Measurements from ENCODE around the gene GRIA4.

Gene GRIA4

GRCh38 chr11:105701098-105701497 lies 91.2 kb downstream of the GRIA4 start (continued):
- TF ChIP-seq REST (tag by site-specific recombination; IDR thresholded peaks at IDR 0.05) (no peak), ZBTB17 (tag by site-specific recombination; IDR thresholded peaks at IDR 0.05) (no peak), ZNF707 (tag by site-specific recombination; IDR thresholded peaks at IDR 0.05) (no peak), ZNF501 (tag by site-specific recombination; IDR thresholded peaks at IDR 0.05) (no peak)

GRCh38 chr11:105705786-105706530 lies 96.1 kb downstream of the GRIA4 start:
- no peak overlapping the region for H3K27ac ChIP-seq (ENCODE audit: extremely low read depth, low read depth, low read length)
- no peaks in the 10 kb centered on the region for H3K36me3 ChIP-seq (ENCODE audit: control insufficient read depth in 2 of 2, insufficient read depth in 1 of 2, low read length in 2 of 2)
- no peaks in the 10 kb centered on the region for H3K4me1 ChIP-seq (ENCODE audit: control insufficient read depth, insufficient read depth, low read length)
- CTCF ChIA-PET, result no interaction called here
- POLR2A ChIA-PET, result no interaction called here
- no peaks in the 10 kb centered on the region for H3K9me3 ChIP-seq (ENCODE audit: control insufficient read depth, insufficient read depth, low read depth, low read length)
- TF ChIP-seq ZBTB48 (tag by site-specific recombination; IDR thresholded peaks at IDR 0.05), result no peak
- TF ChIP-seq ZNF629 (tag by site-specific recombination; IDR thresholded peaks at IDR 0.05), result no peak
- no peak for TF ChIP-seq ZNF837 (tag by site-specific recombination; IDR thresholded peaks at IDR 0.05)
- no peak overlapping the region for H3K4me3 ChIP-seq (ENCODE audit: low read depth, low read length)

- POLR2A ChIA-PET, result no interaction called here
- no peak for TF ChIP-seq ZNF488 (tag by site-specific recombination; IDR thresholded peaks at IDR 0.05)
These were observed 103.2 kb downstream of the GRIA4 start for GRCh38 chr11:105713106-105713505.

GRCh38 chr11:105713696-105714095 lies 103.8 kb downstream of the GRIA4 start:
- POLR2A ChIA-PET, result no interaction called here
- H3K4me1 ChIP-seq (ENCODE audit: control insufficient read depth, insufficient read depth, low read length), result no peaks in the 10 kb centered on the region
- no peak overlapping the region for H3K4me3 ChIP-seq (ENCODE audit: low read depth, low read length)
- H3K9me3 ChIP-seq (ENCODE audit: control insufficient read depth, insufficient read depth, low read depth, low read length), result no peaks in the 10 kb centered on the region
- H3K27ac ChIP-seq (ENCODE audit: extremely low read depth, low read depth, low read length), result no peak overlapping the region
- no peaks in the 10 kb centered on the region for H3K36me3 ChIP-seq (ENCODE audit: control insufficient read depth in 2 of 2, insufficient read depth in 1 of 2, low read length in 2 of 2)
- CTCF ChIA-PET, result no interaction called here
- TF ChIP-seq ZNF621 (tag by site-specific recombination; IDR thresholded peaks at IDR 0.05) (no peak), FEZF1 (tag by site-specific recombination; IDR thresholded peaks at IDR 0.05) (no peak), ZNF26 (tag by site-specific recombination; IDR thresholded peaks at IDR 0.05) (no peak), SCRT2 (tag by site-specific recombination; IDR thresholded peaks at IDR 0.05) (no peak), ZBTB11 (tag by site-specific recombination; conservative IDR thresholded peaks at IDR 0.05; ENCODE audit: low read depth) (no peak), ZNF10 (tag by site-specific recombination; IDR thresholded peaks at IDR 0.05) (no peak), ZBTB1 (tag by site-specific recombination; IDR thresholded peaks at IDR 0.05) (no peak), ZFP69B (tag by site-specific recombination; IDR thresholded peaks at IDR 0.05) (no peak), ZBTB20 (tag by site-specific recombination; IDR thresholded peaks at IDR 0.05) (no peak), ZBTB44 (tag by site-specific recombination; IDR thresholded peaks at IDR 0.05) (no peak), ZNF221 (tag by site-specific recombination; IDR thresholded peaks at IDR 0.05; ENCODE audit: borderline replicate concordance) (no peak)

More at GRCh38 chr11:105713106-105713505, 103.2 kb downstream of the GRIA4 start:
- Histone ChIP-seq H3K27ac (ENCODE audit: extremely low read depth, low read depth, low read length) (no peak overlapping the region), H3K36me3 (ENCODE audit: control insufficient read depth in 2 of 2, insufficient read depth in 1 of 2, low read length in 2 of 2) (no peaks in the 10 kb centered on the region), H3K4me1 (ENCODE audit: control insufficient read depth, insufficient read depth, low read length) (no peaks in the 10 kb centered on the region), H3K9me3 (ENCODE audit: control insufficient read depth, insufficient read depth, low read depth, low read length) (no peaks in the 10 kb centered on the region), H3K4me3 (ENCODE audit: low read depth, low read length) (no peak overlapping the region)
- CTCF ChIA-PET, result no interaction called here

All from HEK293 (cell line).